ENCODE measurements around the gene API5.
"Not testable (repeated sequence)": the region's sequence is repeated elsewhere in the genome, so short reads cannot be mapped to it uniquely, and the experiment has no call there.

Gene API5

DNA sequence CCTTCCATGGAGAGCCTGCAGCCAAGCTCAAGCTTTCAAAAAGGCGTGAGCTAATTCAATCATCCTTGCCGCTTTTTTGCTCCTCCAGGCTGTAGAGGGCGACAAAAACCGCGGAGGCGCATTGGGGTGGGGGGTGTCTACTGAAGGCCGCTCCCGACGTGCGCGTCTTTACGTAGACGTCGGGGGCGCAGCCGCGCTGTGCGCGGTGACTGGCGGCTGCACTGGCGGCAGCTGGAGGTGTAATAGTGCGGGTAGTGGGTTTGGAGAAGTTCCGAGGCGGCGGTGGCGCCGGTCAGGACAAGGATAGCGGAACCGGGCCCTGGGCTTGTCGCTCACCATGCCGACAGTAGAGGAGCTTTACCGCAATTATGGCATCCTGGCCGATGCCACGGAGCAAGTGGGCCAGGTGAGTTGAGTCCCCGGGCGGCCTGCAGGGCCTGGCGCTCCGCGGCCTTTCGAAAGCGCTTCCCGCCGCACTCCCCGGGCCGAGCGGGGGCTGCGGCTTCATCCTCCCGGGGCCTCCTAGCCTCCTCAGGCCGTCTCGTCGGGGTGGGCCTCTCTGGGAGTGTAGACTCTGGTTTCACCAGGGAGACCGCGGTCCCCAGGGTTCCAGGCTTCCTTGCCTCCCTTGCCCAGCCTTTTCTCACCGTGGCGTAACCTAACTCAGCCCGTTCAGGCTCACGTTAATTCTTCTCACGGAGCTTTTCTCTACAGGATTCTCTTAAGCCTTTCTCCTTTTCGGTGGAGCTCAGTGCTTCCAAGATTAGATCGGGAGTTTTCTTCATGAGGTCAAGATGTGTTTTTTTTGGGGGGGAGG, at the start of gene API5:
TSS of gene API5 (plus strand) at position 206 of the 817 bp plus-strand sequence. CDS start at position 338, 132 bp downstream.
- peak; percentile 89 for DNase-seq

- DNase-seq, result no peak
Measured at GRCh38 chr11:43267856-43268580, 43.8 kb upstream of the API5 start.

- DNase-seq, result no peak
Measured at GRCh38 chr11:43268786-43269185, 43.0 kb upstream of the API5 start.

DNA sequence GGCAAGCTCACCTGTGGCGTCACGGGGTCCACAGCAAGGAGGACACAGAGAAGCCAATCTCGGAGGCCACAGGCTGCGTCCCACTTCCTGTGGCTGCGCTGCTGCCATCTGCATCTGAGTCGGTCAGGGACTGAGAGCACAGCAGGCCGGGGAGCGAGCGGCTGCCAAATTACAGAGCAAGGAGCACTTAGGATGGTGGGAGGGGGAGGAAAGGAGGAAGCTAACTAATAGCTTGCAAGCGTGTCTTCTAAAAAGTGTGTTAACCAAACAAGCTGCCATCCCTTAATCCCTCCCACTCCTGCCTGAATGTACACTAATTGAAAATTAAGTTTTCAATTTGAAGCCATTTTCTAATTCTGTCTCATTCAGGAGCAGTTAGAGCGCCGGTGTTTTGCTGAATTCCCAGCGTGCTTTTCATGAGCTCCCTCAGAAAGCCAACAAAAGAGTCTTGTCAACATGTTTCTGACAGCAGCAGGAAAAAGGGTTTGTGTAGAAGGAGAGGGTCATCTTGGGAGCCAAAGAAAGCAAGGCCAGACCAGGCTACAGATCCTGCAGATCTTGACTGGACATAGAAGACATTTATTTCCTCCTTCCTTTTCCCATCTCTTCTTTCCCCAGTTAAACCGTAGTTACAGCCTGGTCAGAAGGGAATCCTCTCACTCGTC, 42.4 kb upstream of the API5 start:
- DNase-seq, result no peak

DNA sequence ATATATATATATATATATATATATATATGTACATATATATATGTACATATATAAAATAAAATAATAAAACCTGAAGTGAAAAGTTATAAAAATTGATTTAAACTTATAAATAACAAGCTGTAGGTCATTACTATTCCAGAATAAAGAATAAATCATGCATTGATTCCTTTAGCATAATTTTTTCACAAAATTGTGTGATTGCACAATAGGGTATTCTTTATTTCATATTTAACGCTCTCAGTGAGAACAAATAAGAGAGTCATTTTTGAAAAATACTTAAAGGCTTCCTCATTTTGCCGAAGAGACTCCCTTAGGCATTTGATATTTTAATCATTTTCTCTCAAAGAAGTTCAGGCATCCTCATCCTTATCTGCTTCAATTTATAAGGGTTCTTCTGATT, 41.3 kb upstream of the API5 start:
- no peak for DNase-seq

DNA sequence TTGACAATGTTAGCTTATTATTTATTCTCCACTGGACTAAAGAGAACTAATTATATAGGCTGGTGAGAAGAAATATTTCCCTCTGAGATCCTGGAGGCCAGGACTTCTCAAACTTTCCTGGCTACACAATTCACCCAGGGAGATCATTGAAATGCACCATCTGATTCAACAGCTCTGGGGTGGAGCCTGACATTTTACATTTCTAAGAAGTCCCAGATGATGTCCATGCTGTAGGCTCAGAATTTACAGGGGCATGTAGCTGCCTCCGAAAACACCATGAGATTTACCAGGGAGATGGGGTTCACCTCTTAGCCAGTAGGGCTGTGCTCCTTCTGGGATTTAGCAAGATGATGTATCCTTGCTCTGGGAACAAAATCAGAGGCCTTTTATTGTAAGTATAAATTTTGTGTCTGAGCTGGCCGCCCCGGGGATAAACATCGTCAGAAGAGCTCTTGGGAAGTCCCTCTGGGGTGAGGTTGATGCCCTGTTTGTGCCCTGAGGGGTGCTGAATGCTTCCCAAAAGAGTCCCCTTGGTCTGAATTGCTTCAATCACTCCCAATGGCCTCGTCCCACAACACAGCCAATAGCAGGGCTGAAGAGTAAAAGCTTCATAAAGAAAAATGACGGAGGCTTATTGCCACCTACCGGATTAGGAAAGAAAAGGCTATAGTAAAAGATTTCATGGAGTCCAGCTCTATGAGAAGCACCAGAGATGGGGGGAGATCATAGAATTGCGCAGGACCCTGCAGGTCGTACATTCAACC, 33.4 kb upstream of the API5 start:
- DNase-seq, result no peak

GRCh38 chr11:43282607-43283440, 29.0 kb upstream of the API5 start:
- peak; percentile 32 for DNase-seq

GRCh38 chr11:43285826-43286225, 26.0 kb upstream of the API5 start:
- no peak for DNase-seq

DNA sequence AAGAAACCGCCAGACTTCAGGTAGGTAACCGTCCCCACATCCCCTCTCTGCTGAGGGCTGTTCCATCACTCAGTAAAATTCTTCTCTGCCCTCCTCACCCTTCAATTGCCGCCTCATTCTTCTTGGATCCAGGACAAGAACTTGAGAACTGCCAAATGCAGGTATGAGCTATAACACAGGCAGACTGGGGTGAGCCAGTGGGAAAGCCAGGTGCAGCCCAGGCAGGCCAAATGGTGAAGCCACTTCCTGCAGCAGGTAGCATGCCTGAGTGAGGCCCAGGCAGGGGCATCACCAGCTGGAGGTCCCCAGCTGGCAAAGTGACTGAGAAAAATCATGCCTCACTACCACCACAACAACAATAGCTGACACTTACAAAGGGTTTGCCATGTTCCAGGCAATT, 22.4 kb upstream of the API5 start:
- DNase-seq, result no peak

DNA sequence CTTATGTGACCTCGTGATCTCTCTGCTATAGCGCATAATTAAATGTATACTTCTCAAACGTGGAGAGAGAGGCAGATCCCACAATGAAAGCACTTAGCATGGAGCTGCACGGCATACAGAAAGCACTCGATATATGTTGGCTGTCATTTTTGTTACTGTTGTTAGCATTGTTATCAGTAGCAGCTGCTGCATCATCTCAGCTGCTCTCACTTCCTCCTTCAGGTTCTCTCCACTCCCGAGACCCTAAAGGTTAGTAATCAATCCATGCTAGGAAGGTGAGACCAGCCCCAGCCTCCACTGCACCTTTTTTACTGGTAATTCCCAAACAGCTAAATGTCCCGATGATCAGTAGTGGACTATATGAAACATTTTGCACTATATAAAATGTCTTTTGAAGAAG, 13.4 kb upstream of the API5 start:
- no peak for DNase-seq

- DNase-seq, result no peak
Measured at GRCh38 chr11:43315966-43316365, 4.2 kb downstream of the API5 start.

DNA sequence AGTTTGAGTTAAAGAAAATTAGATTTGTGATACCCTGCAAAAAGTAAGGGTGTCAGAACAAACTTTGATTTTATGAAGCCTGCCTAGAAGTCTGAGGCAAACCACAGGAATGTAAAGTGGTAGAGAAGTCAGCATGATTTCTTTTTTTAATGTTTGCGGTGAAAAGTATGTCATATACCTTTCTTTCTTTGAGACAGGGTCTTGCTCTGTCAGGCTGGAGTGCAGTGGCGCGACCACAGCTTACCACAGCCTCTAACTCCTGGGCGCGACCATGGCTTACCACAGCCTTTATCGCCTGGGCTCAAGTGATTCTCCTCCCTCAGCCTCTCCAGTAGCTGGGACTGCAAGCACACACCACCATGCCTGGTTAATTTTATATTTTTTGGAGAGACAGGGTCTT, 4.7 kb downstream of the API5 start:
- DNase-seq, result no peak

- no peak for DNase-seq
Measured at GRCh38 chr11:43327987-43328386, 16.2 kb downstream of the API5 start.

DNA sequence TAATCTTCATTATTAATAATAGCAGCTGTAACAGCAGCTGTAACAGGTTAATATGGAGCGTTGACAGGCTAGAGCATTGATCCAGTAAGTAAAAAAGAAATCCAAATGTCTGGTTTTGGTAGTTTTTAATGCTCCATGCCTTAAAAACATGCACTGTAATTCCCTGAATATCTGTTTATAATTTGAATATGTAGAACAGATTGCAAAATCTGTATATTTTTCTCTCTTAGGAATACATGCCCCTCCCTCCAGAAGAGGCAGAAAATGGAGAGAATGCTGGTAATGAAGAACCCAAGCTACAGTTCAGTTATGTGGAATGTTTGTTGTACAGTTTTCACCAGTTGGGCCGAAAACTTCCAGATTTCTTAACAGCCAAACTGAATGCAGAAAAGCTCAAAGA, 16.7 kb downstream of the API5 start:
- no peak for DNase-seq

- DNase-seq, result no peak
Measured at GRCh38 chr11:43341159-43341558, 29.4 kb downstream of the API5 start.

GRCh38 chr11:43351426-43351825, 39.6 kb downstream of the API5 start:
- DNase-seq, result not testable (repeated sequence)

- DNase-seq, result no peak
Measured at GRCh38 chr11:43354311-43354710, 42.5 kb downstream of the API5 start.

DNA sequence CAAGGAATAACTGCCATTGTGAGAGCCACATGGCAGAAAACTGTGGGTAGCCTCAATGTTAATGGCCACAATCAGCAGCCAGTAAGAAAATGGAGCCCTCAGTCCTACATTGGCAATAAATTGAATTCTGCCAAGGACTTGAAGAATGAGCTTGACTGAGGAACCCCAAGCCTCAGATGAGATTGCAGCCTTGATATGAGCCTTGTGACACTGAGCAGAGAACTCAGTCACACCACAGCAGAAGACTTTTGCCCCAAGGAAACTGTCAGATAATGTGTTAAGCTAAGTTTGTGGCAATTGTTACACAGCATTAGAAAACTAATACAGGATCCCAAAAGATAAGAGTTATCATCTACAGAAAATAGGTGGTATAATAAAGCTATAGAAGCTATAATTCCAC, 44.5 kb downstream of the API5 start:
- DNase-seq, result no peak

DNA sequence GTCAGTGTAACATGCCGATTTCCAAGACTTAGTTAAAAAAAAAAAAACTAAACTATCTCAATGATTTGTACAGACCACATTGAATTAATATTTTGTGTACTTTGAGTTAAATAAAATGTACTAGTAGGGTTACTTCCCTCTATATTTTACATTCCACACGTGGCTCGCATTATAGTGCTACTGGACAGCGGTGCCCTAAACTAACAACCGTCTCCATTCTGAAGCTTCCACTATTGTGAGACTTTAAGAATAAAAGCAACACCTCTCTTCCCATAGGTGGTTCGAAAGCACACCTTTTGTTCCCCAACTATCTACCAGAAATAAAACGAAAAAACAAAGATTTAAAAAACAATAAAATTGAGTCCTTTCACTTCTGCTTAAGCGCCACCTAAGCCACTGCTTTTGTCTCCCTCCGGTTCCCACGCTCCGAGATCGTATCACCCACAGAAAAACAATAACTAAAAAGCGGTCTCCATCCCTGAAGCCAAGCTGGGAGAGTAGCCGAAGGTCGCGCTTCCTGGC, 46.5 kb downstream of the API5 start:
- DNase-seq, result no peak

GRCh38 chr11:43358801-43359421, 47.1 kb downstream of the API5 start, which contains the start of gene TTC17:
Gene TTC17 (plus strand): TSS chr11:43358920. CDS start chr11:43358955, 35 bp downstream.
- peak; percentile 90 for DNase-seq

GRCh38 chr11:43359422-43359818, 47.6 kb downstream of the API5 start:
- no peak for DNase-seq

Measured in activated CD4-positive, alpha-beta T cell treated with anti-CD3 and anti-CD28 coated beads, Interleukin-2, amount 50 U/mL, for 1 hour (primary cell).